NB4 (cell line): ENCODE results near the gene CALML5.

Experiments used
- MYC ChIP-seq: IDR thresholded peaks from 2 replicates; pipeline ENCODE4 v1.6.1; 2011; ENCODE audit warnings: low read depth, low read length
- POLR2A ChIP-seq: IDR thresholded peaks from 2 replicates; pipeline ENCODE4 v1.6.1; 2011; ENCODE audit warnings: mild to moderate bottlenecking; ENCODE audit not compliant: insufficient read length; ENCODE audit errors: extremely low read depth
- TF ChIP-seq, protein P1 (sequence below): IDR thresholded peaks from one replicate; pipeline ENCODE4 v1.5.1; 2012; ENCODE audit warnings: low read depth, low read length
- TF ChIP-seq, protein P2 (sequence below): IDR thresholded peaks from 2 replicates; pipeline ENCODE4 v1.6.1; 2011; ENCODE audit warnings: low read depth, low read length

DNA sequence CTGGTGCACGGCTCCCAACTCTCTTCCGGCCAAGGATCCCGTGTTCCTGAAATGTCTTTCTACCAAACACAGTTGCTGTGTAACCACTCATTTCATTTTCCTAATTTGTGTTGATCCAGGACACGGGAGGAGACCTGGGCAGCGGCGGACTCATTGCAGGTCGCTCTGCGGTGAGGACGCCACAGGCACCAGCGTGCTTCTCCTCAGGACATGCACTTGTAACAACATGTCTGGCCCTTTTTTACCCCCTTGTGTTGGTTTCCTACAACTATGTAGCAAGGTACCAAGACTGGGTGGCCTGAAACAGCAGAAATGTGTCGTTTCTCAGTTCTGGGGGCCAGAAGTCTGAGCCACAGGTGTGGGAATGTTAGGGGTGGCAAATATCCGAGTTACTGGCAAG, 18.2 kb downstream of the CALML5 start:
- TF ChIP-seq MYC (no peak), POLR2A (no peak)
- TF ChIP-seq, protein P1, sequence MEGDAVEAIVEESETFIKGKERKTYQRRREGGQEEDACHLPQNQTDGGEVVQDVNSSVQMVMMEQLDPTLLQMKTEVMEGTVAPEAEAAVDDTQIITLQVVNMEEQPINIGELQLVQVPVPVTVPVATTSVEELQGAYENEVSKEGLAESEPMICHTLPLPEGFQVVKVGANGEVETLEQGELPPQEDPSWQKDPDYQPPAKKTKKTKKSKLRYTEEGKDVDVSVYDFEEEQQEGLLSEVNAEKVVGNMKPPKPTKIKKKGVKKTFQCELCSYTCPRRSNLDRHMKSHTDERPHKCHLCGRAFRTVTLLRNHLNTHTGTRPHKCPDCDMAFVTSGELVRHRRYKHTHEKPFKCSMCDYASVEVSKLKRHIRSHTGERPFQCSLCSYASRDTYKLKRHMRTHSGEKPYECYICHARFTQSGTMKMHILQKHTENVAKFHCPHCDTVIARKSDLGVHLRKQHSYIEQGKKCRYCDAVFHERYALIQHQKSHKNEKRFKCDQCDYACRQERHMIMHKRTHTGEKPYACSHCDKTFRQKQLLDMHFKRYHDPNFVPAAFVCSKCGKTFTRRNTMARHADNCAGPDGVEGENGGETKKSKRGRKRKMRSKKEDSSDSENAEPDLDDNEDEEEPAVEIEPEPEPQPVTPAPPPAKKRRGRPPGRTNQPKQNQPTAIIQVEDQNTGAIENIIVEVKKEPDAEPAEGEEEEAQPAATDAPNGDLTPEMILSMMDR: no peak
- TF ChIP-seq, protein P2, sequence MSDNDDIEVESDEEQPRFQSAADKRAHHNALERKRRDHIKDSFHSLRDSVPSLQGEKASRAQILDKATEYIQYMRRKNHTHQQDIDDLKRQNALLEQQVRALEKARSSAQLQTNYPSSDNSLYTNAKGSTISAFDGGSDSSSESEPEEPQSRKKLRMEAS: no peak
